KMS-11 (cell line): Measurements from ENCODE around the gene TERF2IP.

Experiments
- H2AFZ ChIP-seq: fragments of 200-600 bp; sonication (generic); 2 replicates; pipeline ENCODE4 v1.6.1; 2016; ENCODE audit warnings: antibody characterized with exemption, mixed run types, low read depth
- H3K27ac ChIP-seq: fragments of 200-600 bp; sonication (generic); 2 replicates; pipeline ENCODE4 v1.6.1; 2016; ENCODE audit warnings: mild to moderate bottlenecking, mixed run types
- H3K27me3 ChIP-seq: fragments of 200-600 bp; sonication (generic); 2 replicates; pipeline ENCODE4 v1.6.1; 2017; ENCODE audit warnings: mild to moderate bottlenecking, low read depth, mixed run types, moderate library complexity; ENCODE audit not compliant: insufficient read depth
- H3K36me3 ChIP-seq: fragments of 200-600 bp; sonication (generic); 2 replicates; pipeline ENCODE4 v1.6.1; 2017; ENCODE audit warnings: mild to moderate bottlenecking, mixed run types; ENCODE audit not compliant: insufficient read depth
- H3K4me1 ChIP-seq: fragments of 200-600 bp; sonication (generic); 2 replicates; pipeline ENCODE4 v1.6.1; 2016; ENCODE audit warnings: mild to moderate bottlenecking, low read depth, mixed run types; ENCODE audit not compliant: poor library complexity, severe bottlenecking
- H3K4me2 ChIP-seq: fragments of 200-600 bp; sonication (generic); 2 replicates; pipeline ENCODE4 v1.7.0; 2016; ENCODE audit warnings: mild to moderate bottlenecking, mixed run types
- H3K4me3 ChIP-seq: fragments of 200-600 bp; sonication (generic); IDR thresholded peaks from 2 replicates; pipeline ENCODE4 v1.6.1; 2017; ENCODE audit warnings: low read depth, low read length, mixed read lengths; ENCODE audit not compliant: insufficient read depth
- H3K79me2 ChIP-seq: fragments of 200-600 bp; sonication (generic); 2 replicates; pipeline ENCODE4 v1.6.1; 2016; ENCODE audit warnings: low read depth, mixed run types; ENCODE audit not compliant: insufficient read depth
- H3K9ac ChIP-seq: fragments of 200-600 bp; sonication (generic); 2 replicates; pipeline ENCODE4 v1.6.1; 2016; ENCODE audit warnings: mild to moderate bottlenecking, mixed run types
- H4K20me1 ChIP-seq: fragments of 200-600 bp; sonication (generic); 2 replicates; pipeline ENCODE4 v1.6.1; 2016; ENCODE audit warnings: mild to moderate bottlenecking, mixed run types; ENCODE audit not compliant: insufficient read depth
- CTCF ChIP-seq: fragments of 200-600 bp; sonication (generic); conservative IDR thresholded peaks from 2 replicates; pipeline ENCODE4 v1.6.1; 2017; ENCODE audit warnings: low read depth, mild to moderate bottlenecking, antibody characterized with exemption, low read length, moderate library complexity, mixed read lengths

The TERF2IP gene

GRCh38 chr16:75624921-75625334 lies 22.6 kb upstream of the TERF2IP start:
- Histone ChIP-seq H3K27me3 (no peaks in the 10 kb centered on the region), H3K9ac (no peak overlapping the region), H4K20me1 (no peaks in the 10 kb centered on the region), H3K79me2 (peaks cover 6% of the 10 kb centered on the region; the same call in 1 of the 2 replicates), H3K36me3 (peaks cover 10% of the 10 kb centered on the region; the same call in 1 of the 2 replicates), H3K4me1 (peaks cover 13% of the 10 kb centered on the region), H3K4me3 (no peak overlapping the region), H3K27ac (no peak overlapping the region), H3K4me2 (no peak overlapping the region), H2AFZ (no peak overlapping the region)
- TF ChIP-seq CTCF, result no peak

- no peak overlapping the region for H3K27ac ChIP-seq
- H3K79me2 ChIP-seq, result peaks cover 4% of the 10 kb centered on the region; the same call in 1 of the 2 replicates
- H3K36me3 ChIP-seq, result peaks cover 13% of the 10 kb centered on the region; the same call in 1 of the 2 replicates
- no peak for TF ChIP-seq CTCF
- H3K4me1 ChIP-seq, result peaks cover 6% of the 10 kb centered on the region
- H3K4me3 ChIP-seq, result no peak overlapping the region
- no peak overlapping the region for H3K9ac ChIP-seq
- no peak overlapping the region for H2AFZ ChIP-seq
- H4K20me1 ChIP-seq, result no peaks in the 10 kb centered on the region
- no peak overlapping the region for H3K4me2 ChIP-seq
- no peaks in the 10 kb centered on the region for H3K27me3 ChIP-seq
Measured at GRCh38 chr16:75626806-75627205, 20.8 kb upstream of the TERF2IP start.

DNA sequence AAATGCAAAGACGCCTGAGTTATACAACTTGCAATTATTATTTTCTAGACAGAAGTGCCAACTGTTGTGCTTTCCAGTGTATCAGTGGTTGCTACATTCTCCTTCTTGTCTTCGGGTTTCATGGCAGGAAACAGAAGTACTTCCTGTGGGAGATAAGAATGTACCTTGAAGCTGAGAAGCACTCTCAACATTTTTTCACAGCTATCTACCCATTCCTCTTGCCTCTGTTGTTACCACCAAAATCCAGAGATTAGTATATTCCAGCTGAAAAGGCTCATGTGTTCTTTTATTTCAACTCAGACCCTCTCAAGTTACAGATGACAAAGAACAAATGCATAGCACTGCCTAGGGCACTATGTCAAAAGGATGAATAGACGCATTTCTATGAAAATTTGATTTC lies 19.7 kb upstream of the TERF2IP start:
- TF ChIP-seq CTCF, result no peak
- peaks cover 15% of the 10 kb centered on the region; the same call in 1 of the 2 replicates for H3K36me3 ChIP-seq
- H3K9ac ChIP-seq, result no peak overlapping the region
- H3K27me3 ChIP-seq, result no peaks in the 10 kb centered on the region
- H3K4me1 ChIP-seq, result peaks cover 4% of the 10 kb centered on the region
- no peak overlapping the region for H3K4me2 ChIP-seq
- H2AFZ ChIP-seq, result no peak overlapping the region
- H3K27ac ChIP-seq, result no peak overlapping the region
- H3K4me3 ChIP-seq, result no peak overlapping the region
- no peaks in the 10 kb centered on the region for H4K20me1 ChIP-seq
- no peaks in the 10 kb centered on the region for H3K79me2 ChIP-seq

DNA sequence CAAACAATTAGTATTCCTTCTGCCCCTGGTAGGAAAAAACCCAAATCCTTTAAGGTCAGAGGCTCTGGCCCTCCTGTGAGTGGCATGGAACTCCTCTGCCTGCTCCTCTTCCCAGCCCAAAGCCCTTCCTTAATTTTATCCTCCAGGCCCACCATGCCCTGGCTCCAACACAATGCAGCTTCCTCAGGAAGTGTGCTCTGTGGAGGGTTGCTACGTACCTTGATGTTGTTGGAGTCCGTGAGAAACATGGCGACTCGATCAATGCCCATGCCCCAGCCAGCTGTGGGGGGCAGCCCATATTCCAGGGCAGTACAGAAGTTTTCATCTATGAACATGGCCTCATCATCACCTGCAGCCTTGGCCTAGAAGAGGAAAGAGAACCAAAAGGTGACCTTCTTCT lies 19.2 kb upstream of the TERF2IP start:
- H2AFZ ChIP-seq, result no peak overlapping the region
- peaks cover 4% of the 10 kb centered on the region for H3K4me1 ChIP-seq
- H4K20me1 ChIP-seq, result no peaks in the 10 kb centered on the region
- no peak overlapping the region for H3K4me3 ChIP-seq
- peaks cover 15% of the 10 kb centered on the region; the same call in 1 of the 2 replicates for H3K36me3 ChIP-seq
- no peak overlapping the region for H3K4me2 ChIP-seq
- H3K9ac ChIP-seq, result no peak overlapping the region
- no peak overlapping the region for H3K27ac ChIP-seq
- no peak for TF ChIP-seq CTCF
- no peaks in the 10 kb centered on the region for H3K27me3 ChIP-seq
- H3K79me2 ChIP-seq, result no peaks in the 10 kb centered on the region

- no peak overlapping the region for H2AFZ ChIP-seq
- TF ChIP-seq CTCF, result no peak
- no peak overlapping the region for H3K9ac ChIP-seq
- no peaks in the 10 kb centered on the region for H4K20me1 ChIP-seq
- no peaks in the 10 kb centered on the region for H3K27me3 ChIP-seq
- H3K79me2 ChIP-seq, result no peaks in the 10 kb centered on the region
- H3K36me3 ChIP-seq, result peaks cover 21% of the 10 kb centered on the region; the same call in 1 of the 2 replicates
- no peak overlapping the region for H3K4me3 ChIP-seq
- no peak overlapping the region for H3K4me2 ChIP-seq
- H3K4me1 ChIP-seq, result no peaks in the 10 kb centered on the region
- no peak overlapping the region for H3K27ac ChIP-seq
Measured at GRCh38 chr16:75629132-75629531, 18.4 kb upstream of the TERF2IP start.
